ENCODE measurements around the gene ADAP1.
"Not testable (repeated sequence)": the region's sequence is repeated elsewhere in the genome, so short reads cannot be mapped to it uniquely, and the experiment has no call there.

Gene ADAP1

DNA sequence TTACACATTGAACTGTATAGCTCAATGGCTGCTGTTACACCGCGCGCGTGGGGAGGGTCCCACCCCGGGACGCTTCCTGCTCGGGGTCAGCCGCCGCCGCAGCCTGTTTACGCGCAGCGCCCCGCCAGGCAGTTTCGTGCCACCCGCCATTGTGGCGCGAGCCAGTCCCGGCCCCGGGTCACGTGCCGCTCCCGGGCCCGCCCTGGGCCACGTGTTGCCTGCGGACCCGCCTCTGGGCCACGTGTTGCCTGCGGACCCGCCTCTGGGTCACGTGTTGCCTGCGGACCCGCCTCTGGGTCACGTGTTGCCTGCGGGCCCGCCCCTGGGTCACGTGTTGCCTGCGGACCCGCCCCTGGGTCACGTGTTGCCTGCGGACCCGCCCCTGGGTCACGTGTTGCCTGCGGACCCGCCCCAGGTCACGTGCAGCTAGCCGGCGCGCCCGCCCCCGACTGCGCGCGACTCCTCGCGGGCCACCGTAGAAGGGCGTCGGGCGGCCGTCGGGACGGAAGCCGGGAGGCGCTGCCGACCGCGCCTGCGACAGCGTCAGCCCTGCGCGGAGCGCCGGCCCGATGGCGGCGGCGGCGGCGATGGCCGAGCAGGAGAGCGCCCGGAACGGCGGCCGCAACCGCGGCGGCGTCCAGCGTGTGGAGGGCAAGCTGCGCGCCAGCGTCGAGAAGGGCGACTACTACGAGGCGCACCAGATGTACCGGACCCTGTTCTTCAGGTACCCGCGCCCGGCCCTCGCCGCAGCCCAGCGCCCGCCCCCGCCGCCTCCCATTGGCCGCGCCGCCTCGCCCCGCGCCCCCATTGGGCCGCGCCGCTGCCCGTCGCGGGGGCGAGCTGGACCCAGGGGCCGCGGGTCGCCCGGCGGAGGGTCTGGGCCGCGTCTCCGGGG lies 78.2 kb downstream of the ADAP1 start, which contains the start of gene GET4:
GET4 (plus strand) TSS at position 478 of the 895 bp plus-strand sequence; CDS start at position 570, 92 bp downstream.
- Mint-ChIP-seq H3K27me3 (no peaks in the 10 kb centered on the region), H3K4me1 (peaks cover 34% of the 10 kb centered on the region), H3K27ac (peak within 1 kb of the TSS; percentile 93), H3K9me3 (no peaks in the 10 kb centered on the region), H3K36me3 (peaks cover 28% of the 10 kb centered on the region), H3K4me3 (peak within 1 kb of the TSS; percentile 97)
- CTCF ChIA-PET, result interaction anchor here (1.2 to 6.4 kb wide), 4 partner anchors 40 to 554 kb away, joined by 3 to 89 read pairs (median 8); no protein-coding TSS in a partner anchor
- peak; percentile 96 for DNase-seq

- no peaks in the 10 kb centered on the region for H3K9me3 Mint-ChIP-seq
- CTCF ChIA-PET, result interaction anchor here (1.2 to 6.4 kb wide), 4 partner anchors 39 to 554 kb away, joined by 3 to 89 read pairs (median 8); no protein-coding TSS in a partner anchor
- H3K27ac Mint-ChIP-seq, result peak overlapping the region; percentile 73
- H3K4me1 Mint-ChIP-seq, result peaks cover 32% of the 10 kb centered on the region
- no peak overlapping the region for H3K4me3 Mint-ChIP-seq
- no peaks in the 10 kb centered on the region for H3K27me3 Mint-ChIP-seq
- peak; percentile 33 for DNase-seq
- H3K36me3 Mint-ChIP-seq, result peaks cover 28% of the 10 kb centered on the region
Observed at GRCh38 chr7:875476-876076, 78.9 kb downstream of the ADAP1 start.

GRCh38 chr7:875051-875450 lies 79.4 kb downstream of the ADAP1 start:
- DNase-seq, result no peak
- Mint-ChIP-seq H3K4me1 (peaks cover 32% of the 10 kb centered on the region), H3K27ac (no peak overlapping the region), H3K4me3 (no peak overlapping the region), H3K27me3 (no peaks in the 10 kb centered on the region), H3K36me3 (peaks cover 29% of the 10 kb centered on the region), H3K9me3 (no peaks in the 10 kb centered on the region)
- CTCF ChIA-PET, result interaction anchor here (1.2 to 6.4 kb wide), 4 partner anchors 39 to 553 kb away, joined by 3 to 89 read pairs (median 8); no protein-coding TSS in a partner anchor

- no peak for DNase-seq
- peak overlapping the region; percentile 51 for H3K27ac Mint-ChIP-seq
- CTCF ChIA-PET, result interaction anchor here (0.6 to 6.4 kb wide), 16 partner anchors 10 to 552 kb away, joined by 3 to 89 read pairs (median 6); partner anchors contain the start of genes COX19 and SUN1
- H3K4me1 Mint-ChIP-seq, result peaks cover 30% of the 10 kb centered on the region
- H3K36me3 Mint-ChIP-seq, result peaks cover 28% of the 10 kb centered on the region
- no peak overlapping the region for H3K4me3 Mint-ChIP-seq
- H3K9me3 Mint-ChIP-seq, result no peaks in the 10 kb centered on the region
- H3K27me3 Mint-ChIP-seq, result no peaks in the 10 kb centered on the region
Observed at GRCh38 chr7:874031-874749, 80.3 kb downstream of the ADAP1 start.

- H3K9me3 Mint-ChIP-seq, result no peaks in the 10 kb centered on the region
- no peak overlapping the region for H3K4me3 Mint-ChIP-seq
- peak; percentile 74 for DNase-seq
- H3K4me1 Mint-ChIP-seq, result peaks cover 24% of the 10 kb centered on the region
- no peaks in the 10 kb centered on the region for H3K27me3 Mint-ChIP-seq
- CTCF ChIA-PET, result interaction anchor here (0.6 to 6.4 kb wide), 16 partner anchors 10 to 552 kb away, joined by 3 to 89 read pairs (median 6); partner anchors contain the start of genes COX19 and SUN1
- peak overlapping the region; percentile 58 for H3K27ac Mint-ChIP-seq
- H3K36me3 Mint-ChIP-seq, result peaks cover 29% of the 10 kb centered on the region
Observed at GRCh38 chr7:873367-874002, 81.0 kb downstream of the ADAP1 start.

DNA sequence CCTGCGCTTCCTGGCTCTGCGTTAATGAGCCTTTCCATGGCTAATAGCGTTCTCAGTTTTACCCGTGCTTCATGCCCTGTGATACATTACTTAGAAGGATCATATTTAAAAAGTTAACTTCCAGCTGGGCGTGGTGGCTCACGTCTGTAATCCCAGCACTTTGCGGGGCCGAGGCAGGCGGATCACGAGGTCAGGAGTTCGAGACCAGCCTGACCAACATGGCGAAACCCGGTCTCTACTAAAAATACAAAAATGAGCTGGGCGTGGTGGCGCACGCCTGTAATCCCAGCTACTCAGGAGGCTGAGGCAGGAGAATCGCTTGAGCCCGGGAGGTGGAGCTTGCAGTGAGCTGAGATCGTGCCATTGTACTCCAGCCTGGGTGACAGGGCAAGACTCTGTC lies 81.8 kb downstream of the ADAP1 start:
- not testable (repeated sequence) for H3K27me3 Mint-ChIP-seq, H3K9me3 Mint-ChIP-seq, H3K4me3 Mint-ChIP-seq, DNase-seq
- CTCF ChIA-PET, result interaction anchor here (0.8 to 6.4 kb wide), 14 partner anchors 9 to 551 kb away, joined by 3 to 89 read pairs (median 6); partner anchors contain the start of genes COX19 and SUN1
- Mint-ChIP-seq H3K4me1 (peaks cover 18% of the 10 kb centered on the region), H3K36me3 (peaks cover 27% of the 10 kb centered on the region), H3K27ac (peak overlapping the region; percentile 58)

- no peaks in the 10 kb centered on the region for H3K9me3 Mint-ChIP-seq
- peaks cover 18% of the 10 kb centered on the region for H3K4me1 Mint-ChIP-seq
- CTCF ChIA-PET, result interaction anchor here (0.8 to 6.4 kb wide), 7 partner anchors 8 to 550 kb away, joined by 3 to 89 read pairs (median 10); no protein-coding TSS in a partner anchor
- no peak overlapping the region for H3K4me3 Mint-ChIP-seq
- DNase-seq, result no peak
- peak overlapping the region; percentile 38 for H3K27ac Mint-ChIP-seq
- peaks cover 31% of the 10 kb centered on the region for H3K36me3 Mint-ChIP-seq
- H3K27me3 Mint-ChIP-seq, result no peaks in the 10 kb centered on the region
Observed at GRCh38 chr7:871900-872537, 82.5 kb downstream of the ADAP1 start.

GRCh38 chr7:869348-869747 lies 85.1 kb downstream of the ADAP1 start:
- H3K36me3 Mint-ChIP-seq, result peaks cover 46% of the 10 kb centered on the region
- H3K4me1 Mint-ChIP-seq, result peaks cover 15% of the 10 kb centered on the region
- CTCF ChIA-PET, result no interaction called here
- H3K27me3 Mint-ChIP-seq, result no peaks in the 10 kb centered on the region
- H3K27ac Mint-ChIP-seq, result no peak overlapping the region
- no peak overlapping the region for H3K4me3 Mint-ChIP-seq
- no peak for DNase-seq
- H3K9me3 Mint-ChIP-seq, result no peaks in the 10 kb centered on the region

GRCh38 chr7:868189-868486 lies 86.3 kb downstream of the ADAP1 start:
- Mint-ChIP-seq H3K9me3 (no peaks in the 10 kb centered on the region), H3K36me3 (peaks cover 43% of the 10 kb centered on the region), H3K4me3 (no peak overlapping the region), H3K27me3 (no peaks in the 10 kb centered on the region), H3K27ac (no peak overlapping the region), H3K4me1 (peaks cover 5% of the 10 kb centered on the region)
- no peak for DNase-seq
- CTCF ChIA-PET, result no interaction called here

GRCh38 chr7:867406-868188 lies 86.9 kb downstream of the ADAP1 start:
- Mint-ChIP-seq H3K9me3 (no peaks in the 10 kb centered on the region), H3K27ac (no peak overlapping the region), H3K36me3 (peaks cover 40% of the 10 kb centered on the region), H3K4me1 (peaks cover 2% of the 10 kb centered on the region), H3K27me3 (no peaks in the 10 kb centered on the region), H3K4me3 (no peak overlapping the region)
- DNase-seq, result no peak
- CTCF ChIA-PET, result no interaction called here

GRCh38 chr7:867001-867405 lies 87.5 kb downstream of the ADAP1 start:
- no peak for DNase-seq
- CTCF ChIA-PET, result no interaction called here
- Mint-ChIP-seq H3K27me3 (no peaks in the 10 kb centered on the region), H3K4me1 (peaks cover 2% of the 10 kb centered on the region), H3K27ac (no peak overlapping the region), H3K36me3 (peaks cover 40% of the 10 kb centered on the region), H3K4me3 (no peak overlapping the region), H3K9me3 (no peaks in the 10 kb centered on the region)

GRCh38 chr7:865921-866320 lies 88.6 kb downstream of the ADAP1 start:
- H3K27me3 Mint-ChIP-seq, result no peaks in the 10 kb centered on the region
- peaks cover 2% of the 10 kb centered on the region for H3K4me1 Mint-ChIP-seq
- H3K36me3 Mint-ChIP-seq, result peaks cover 50% of the 10 kb centered on the region
- CTCF ChIA-PET, result no interaction called here
- H3K27ac Mint-ChIP-seq, result no peak overlapping the region
- no peaks in the 10 kb centered on the region for H3K9me3 Mint-ChIP-seq
- no peak overlapping the region for H3K4me3 Mint-ChIP-seq
- DNase-seq, result no peak

All from activated naive CD4-positive, alpha-beta T cell treated with anti-CD3 and anti-CD28 coated beads, Interleukin-2, amount 10 ng/mL, durations not matched to agents 7 days and 5 days (primary cell).